Body of pancreas (tissue), 4 donors: ENCODE results near the gene USP40. TPM values are rescaled to one million over a fixed set of nuclear protein-coding genes. Genes with fewer than 3 reads are reported as not detected.

Experiments
- ATAC-seq: fragments of 150-250 bp; one replicate; pipeline ENCODE4 v1.9.1; 2016
- DNase-seq, 4 donors: peaks; one replicate each; pipeline ENCODE4 v3.0.0-alpha.2; 2019
- H3K27ac ChIP-seq, 4 donors: fragments of 200-600 bp; sonication (generic); 1 replicate in 3 of 4; 2 replicates in 1 of 4; pipeline versions ENCODE4 v1.5.1 to v1.6.1; 2016 to 2019; ENCODE audit warnings: mild to moderate bottlenecking in 1 of 4, mixed read lengths in 1 of 4, moderate library complexity in 1 of 4
- H3K27me3 ChIP-seq, 2 donors: fragments of 200-600 bp; sonication (generic); one replicate each; pipeline ENCODE4 v1.6.0; 2016; ENCODE audit warnings: mild to moderate bottlenecking in 1 of 2
- H3K36me3 ChIP-seq, 2 donors: fragments of 200-600 bp; sonication (generic); replicated peaks in 1 of 2; 2 replicates each; pipeline ENCODE4 v1.5.1; 2016; ENCODE audit warnings: low read depth in 2 of 2; ENCODE audit not compliant: insufficient read depth in 1 of 2
- H3K4me1 ChIP-seq: fragments of 200-600 bp; sonication (generic); one replicate; pipeline ENCODE4 v1.6.0; 2016
- H3K4me3 ChIP-seq, 2 donors: fragments of 200-600 bp; sonication (generic); 1 replicate in 1 of 2; 2 replicates in 1 of 2; pipeline ENCODE4 v1.5.1; 2016 to 2019
- H3K9me3 ChIP-seq, 3 donors: fragments of 200-600 bp; sonication (generic); 1 replicate in 2 of 3; 2 replicates in 1 of 3; pipeline ENCODE4 v1.5.1; 2016
- POLR2A ChIP-seq, 3 donors: fragments of 450-650 bp; IDR thresholded peaks; one replicate each; pipeline ENCODE4 v1.6.1; 2016; ENCODE audit warnings: antibody characterized with exemption in 3 of 3, mild to moderate bottlenecking in 2 of 3
- WGBS, 2 donors: methylation state at CpG; one replicate each; pipeline ENCODE4 v1.1.5; 2017; 5-methylcytosine and 5-hydroxymethylcytosine counted together
- intact Hi-C: fragments of 100-400 bp; cut with DNase I; formaldehyde crosslinking; loops from one replicate; pipeline ENCODE4 v1.15.1; 2023
- total RNA-seq, 2 donors: library from RNA; depleted of rRNA; stranded (reverse); fragments of >200 nt; gene quantifications; one replicate each; pipeline ENCODE4 v1.1.0, GENCODE V29; 2016
- TF ChIP-seq, protein P1 (sequence below), 7 experiments: fragments of 450-650 bp in 4 of 7; fragments of 200-600 bp in 3 of 7; sonication (generic) in 3 of 7; IDR thresholded peaks; one replicate each; pipeline ENCODE4 v1.5.1; 2016 to 2019; ENCODE audit warnings: antibody characterized with exemption in 7 of 7

The USP40 gene
- total RNA-seq, 2 donors from 2014 or later, result 34.9 to 38.9 TPM

DNA sequence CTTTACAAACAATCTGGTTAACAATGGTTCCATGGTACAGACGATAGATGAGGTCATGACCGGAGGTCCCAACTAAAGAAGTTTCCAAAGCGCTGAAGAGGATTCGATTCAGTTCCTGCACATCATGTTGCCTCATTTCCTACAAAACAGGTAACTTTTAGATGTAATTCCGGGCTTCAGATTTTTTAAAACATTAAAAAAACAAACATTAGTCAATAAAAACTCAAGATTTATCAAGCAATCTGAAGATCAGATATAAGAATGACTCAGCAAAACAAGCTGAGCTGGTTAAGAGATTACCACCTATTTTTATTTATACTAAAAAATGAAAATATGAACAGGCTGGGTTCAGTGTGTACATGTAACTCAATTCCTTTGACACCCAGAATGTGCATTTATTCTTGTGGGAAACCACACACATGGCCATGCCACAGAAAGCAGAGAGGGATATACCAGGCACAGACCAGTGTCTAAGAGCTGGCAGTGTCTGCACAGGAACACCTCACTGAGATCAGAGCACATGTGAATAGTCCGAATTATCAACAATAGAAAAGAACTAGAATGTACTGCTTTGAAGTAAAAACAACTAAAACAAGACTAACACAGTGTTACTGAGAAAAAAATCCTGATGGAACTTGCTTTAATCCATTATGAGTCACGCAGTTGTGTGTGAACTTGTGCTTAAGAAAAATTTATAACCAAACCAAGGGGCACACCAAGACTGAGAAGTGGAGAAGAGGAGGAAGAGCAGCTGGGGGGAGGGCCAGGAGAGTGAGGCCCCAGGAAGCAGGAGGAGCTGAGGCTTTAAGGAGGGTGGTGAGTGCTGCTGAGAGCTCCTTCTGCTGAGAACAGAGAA lies 9.5 kb downstream of the USP40 start:
- no peaks in the 10 kb centered on the region for H3K27me3 ChIP-seq
- no peak for ATAC-seq
- 77 to 78% methylated on average over 7 of the region's 7 CpGs for WGBS, 2 donors
- intact Hi-C loops, result no loop called here
- H3K4me1 ChIP-seq, result peaks cover 4% of the 10 kb centered on the region
- H3K4me3 ChIP-seq, result no peak overlapping the region
- peak in 3 of 4 donors; percentile 9 to 43 (median 32) for DNase-seq
- no peaks in the 10 kb centered on the region for H3K9me3 ChIP-seq
- no peak overlapping the region for H3K27ac ChIP-seq
- no peak for TF ChIP-seq POLR2A (IDR thresholded peaks at IDR 0.05)
- TF ChIP-seq, protein P1, sequence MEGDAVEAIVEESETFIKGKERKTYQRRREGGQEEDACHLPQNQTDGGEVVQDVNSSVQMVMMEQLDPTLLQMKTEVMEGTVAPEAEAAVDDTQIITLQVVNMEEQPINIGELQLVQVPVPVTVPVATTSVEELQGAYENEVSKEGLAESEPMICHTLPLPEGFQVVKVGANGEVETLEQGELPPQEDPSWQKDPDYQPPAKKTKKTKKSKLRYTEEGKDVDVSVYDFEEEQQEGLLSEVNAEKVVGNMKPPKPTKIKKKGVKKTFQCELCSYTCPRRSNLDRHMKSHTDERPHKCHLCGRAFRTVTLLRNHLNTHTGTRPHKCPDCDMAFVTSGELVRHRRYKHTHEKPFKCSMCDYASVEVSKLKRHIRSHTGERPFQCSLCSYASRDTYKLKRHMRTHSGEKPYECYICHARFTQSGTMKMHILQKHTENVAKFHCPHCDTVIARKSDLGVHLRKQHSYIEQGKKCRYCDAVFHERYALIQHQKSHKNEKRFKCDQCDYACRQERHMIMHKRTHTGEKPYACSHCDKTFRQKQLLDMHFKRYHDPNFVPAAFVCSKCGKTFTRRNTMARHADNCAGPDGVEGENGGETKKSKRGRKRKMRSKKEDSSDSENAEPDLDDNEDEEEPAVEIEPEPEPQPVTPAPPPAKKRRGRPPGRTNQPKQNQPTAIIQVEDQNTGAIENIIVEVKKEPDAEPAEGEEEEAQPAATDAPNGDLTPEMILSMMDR (IDR thresholded peaks at IDR 0.05), result no peak
- peaks cover 0 to 11% of the 10 kb centered on the region in 2 donors for H3K36me3 ChIP-seq

DNA sequence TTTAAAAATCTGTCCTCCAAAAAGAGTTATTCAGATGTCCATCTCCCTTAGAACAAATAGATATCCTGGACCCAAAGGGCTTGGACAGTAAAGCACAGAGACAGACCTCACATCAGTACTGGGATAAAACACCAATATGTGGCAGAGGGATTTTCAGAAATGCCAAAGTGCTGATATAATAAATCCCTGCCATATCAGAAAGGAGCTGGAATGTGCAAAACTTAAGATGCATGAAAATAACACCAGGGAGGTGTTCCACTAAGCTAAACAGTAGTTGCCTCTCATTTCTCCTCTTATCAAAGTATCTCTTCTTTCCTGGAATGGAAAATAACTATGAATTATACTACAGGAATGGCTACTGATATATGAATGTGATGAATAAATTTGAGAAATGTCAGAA lies 13.2 kb downstream of the USP40 start:
- ATAC-seq (no peak), DNase-seq (no peak)
- Histone ChIP-seq H3K4me1 (peaks cover 4% of the 10 kb centered on the region), H3K4me3 (no peak overlapping the region), H3K27ac (no peak overlapping the region), H3K9me3 (no peaks in the 10 kb centered on the region), H3K36me3 (peaks cover 0 to 9% of the 10 kb centered on the region in 2 donors), H3K27me3 (no peaks in the 10 kb centered on the region)
- intact Hi-C loops, result no loop called here
- no peak for TF ChIP-seq POLR2A (IDR thresholded peaks at IDR 0.05)
- TF ChIP-seq, protein P1 (IDR thresholded peaks at IDR 0.05), result no peak

DNA sequence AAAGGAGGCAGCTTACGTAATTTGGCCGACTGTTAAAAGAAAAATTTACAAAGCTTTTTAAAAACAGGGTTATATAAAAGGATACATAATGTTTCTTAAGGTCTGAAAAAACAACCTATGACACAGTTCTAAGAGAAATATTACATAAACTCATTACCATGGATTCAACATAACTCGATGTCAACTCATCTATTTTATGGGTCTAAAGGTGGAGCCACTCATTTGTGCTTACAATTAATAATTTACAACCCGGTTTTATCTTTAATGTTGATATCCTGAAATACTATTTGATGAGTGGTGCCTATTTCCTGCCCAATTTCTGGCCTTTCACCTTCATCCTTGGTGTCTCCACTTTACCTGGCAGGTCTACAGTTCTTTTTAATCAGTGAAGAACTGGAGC lies 15.1 kb downstream of the USP40 start:
- peaks cover 0 to 11% of the 10 kb centered on the region in 2 donors for H3K36me3 ChIP-seq
- H3K27ac ChIP-seq, result no peak overlapping the region
- TF ChIP-seq, protein P1 (IDR thresholded peaks at IDR 0.05), result no peak
- no peak for TF ChIP-seq POLR2A (IDR thresholded peaks at IDR 0.05)

DNA sequence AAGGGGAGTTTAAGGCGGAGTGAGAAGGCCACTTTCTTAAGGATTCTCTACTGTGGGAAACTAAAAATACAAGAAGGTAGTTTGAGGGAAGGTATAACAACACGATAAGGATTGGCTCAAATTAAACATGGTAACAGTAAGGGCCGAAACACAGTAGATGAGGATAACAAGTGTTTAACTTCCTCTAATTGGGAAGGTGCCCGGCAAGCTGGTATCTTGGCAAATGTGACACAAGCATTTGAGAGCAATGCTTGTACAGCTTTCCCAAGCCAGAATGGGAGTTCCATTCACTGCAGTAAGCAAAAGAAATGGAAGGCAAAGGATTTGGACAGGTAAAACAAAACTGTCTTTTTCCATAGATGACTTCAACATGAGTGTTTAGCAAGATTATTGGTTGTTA lies 19.8 kb downstream of the USP40 start:
- H3K27ac ChIP-seq, result no peak overlapping the region
- peaks cover 0 to 2% of the 10 kb centered on the region in 2 donors for H3K36me3 ChIP-seq
- intact Hi-C loops, result no loop called here
- DNase-seq, result no peak
- H3K4me1 ChIP-seq, result no peaks in the 10 kb centered on the region
- no peak overlapping the region for H3K4me3 ChIP-seq
- TF ChIP-seq, protein P1 (IDR thresholded peaks at IDR 0.05), result no peak
- no peak for TF ChIP-seq POLR2A (IDR thresholded peaks at IDR 0.05)
- 83 to 84% methylated on average over 4 of the region's 4 CpGs for WGBS, 2 donors
- no peaks in the 10 kb centered on the region for H3K27me3 ChIP-seq
- no peak for ATAC-seq
- H3K9me3 ChIP-seq, result no peaks in the 10 kb centered on the region

More for the DNA sequence above, 15.1 kb downstream of the USP40 start:
- H3K4me3 ChIP-seq, result no peak overlapping the region
- no peaks in the 10 kb centered on the region for H3K27me3 ChIP-seq
- intact Hi-C loops, result no loop called here
- WGBS, 2 donors, result 61 to 72% methylated on average over 4 of the region's 4 CpGs
- no peak for DNase-seq
- no peaks in the 10 kb centered on the region for H3K4me1 ChIP-seq
- ATAC-seq, result no peak
- H3K9me3 ChIP-seq, result no peaks in the 10 kb centered on the region

DNA sequence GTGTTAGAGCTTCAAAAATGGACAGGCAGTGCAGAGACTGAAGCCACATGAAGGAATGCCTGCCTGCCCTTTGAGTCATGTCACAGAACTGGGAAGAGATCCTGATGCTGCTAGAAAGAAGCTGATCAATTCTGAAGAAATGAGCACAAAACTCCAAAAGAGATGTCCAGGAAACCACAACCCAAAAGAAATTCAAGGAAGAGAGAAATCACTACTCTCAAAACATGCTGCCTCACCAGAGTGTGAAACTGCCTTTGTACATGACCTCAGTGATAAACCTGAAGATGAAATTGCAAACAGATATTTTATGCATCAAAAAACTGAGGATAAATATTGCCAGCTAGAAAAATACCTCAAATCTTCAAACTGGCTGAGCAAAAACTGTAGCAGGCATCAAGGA lies 20.5 kb downstream of the USP40 start:
- no peak for ATAC-seq
- Histone ChIP-seq H3K4me3 (no peak overlapping the region), H3K27ac (no peak overlapping the region), H3K27me3 (no peaks in the 10 kb centered on the region), H3K9me3 (no peaks in the 10 kb centered on the region), H3K36me3 (peaks cover 0 to 2% of the 10 kb centered on the region in 2 donors), H3K4me1 (no peaks in the 10 kb centered on the region)
- no peak for DNase-seq
- intact Hi-C loops, result no loop called here
- TF ChIP-seq, protein P1 (IDR thresholded peaks at IDR 0.05), result no peak
- TF ChIP-seq POLR2A (IDR thresholded peaks at IDR 0.05), result no peak
